HepG2 (cell line): ENCODE data around the gene CUEDC2. TPM values are rescaled to one million over a fixed set of nuclear protein-coding genes. Genes with fewer than 3 reads are reported as not detected.

ENCODE experiments used
- ATAC-seq: fragments of 200-7000 bp; cut with Tn5 transposase; 3 replicates; pipeline ENCODE4 v1.9.1; 2020; ENCODE audit warnings: mild to moderate bottlenecking, moderate library complexity
- BruUV-seq: library from RNA; stranded (reverse); fragments of 400-500 nt; replicated peaks from 2 replicates; lab custom pipeline; 2021; lab: Mats Ljungman, UMichigan
- CTCF ChIA-PET: fragments of 300-600 bp; formaldehyde crosslinking; extraction: SDS; loops from one replicate; lab custom pipeline; 2021; ENCODE audit warnings: low total read pairs, inconsistent platforms, low intra/inter-chr PET ratio; lab: Yijun Ruan, JAX
- POLR2A ChIA-PET: fragments of 350-600 bp; sonication (Branson Sonifier 250); formaldehyde crosslinking; loops from one replicate; lab custom pipeline; 2020; ENCODE audit warnings: antibody characterized with exemption, inconsistent platforms; lab: Yijun Ruan, JAX
- DNase-seq: peaks from one replicate; pipeline ENCODE4 v3.0.0-alpha.2; 2015; ENCODE audit warnings: low spot score
- FAIRE-seq: peaks from 3 replicates; lab custom pipeline; 2011; peaks lifted over from hg19 to GRCh38; lab: Jason Lieb, UNC
- H2AFZ ChIP-seq: one replicate; pipeline ENCODE4 v1.6.1; 2011; ENCODE audit warnings: low read length, inconsistent platforms
- H3K27ac ChIP-seq: fragments of 300-600 bp; 3 replicates; pipeline ENCODE4 v1.8.0; 2011; ENCODE audit warnings: mixed run types, mild to moderate bottlenecking, mixed read lengths, low read length, inconsistent platforms; ENCODE audit not compliant: insufficient read depth; ENCODE audit errors: extremely low read length
- H3K27me3 ChIP-seq, 2 experiments: fragments of 200-600 bp in 1 of 2; 2 replicates in 1 of 2; 3 replicates in 1 of 2; pipeline versions ENCODE4 v1.6.0 to v1.8.0; 2011; ENCODE audit warnings: low read length in 2 of 2, mild to moderate bottlenecking in 2 of 2, moderate library complexity in 2 of 2, inconsistent platforms in 1 of 2; ENCODE audit not compliant: insufficient read depth in 2 of 2, control insufficient read depth in 1 of 2
- H3K36me3 ChIP-seq, 2 experiments: fragments of 200-600 bp in 1 of 2; replicated peaks in 1 of 2; 2 replicates in 1 of 2; 3 replicates in 1 of 2; pipeline versions ENCODE4 v1.5.1 to v1.8.0; 2011; ENCODE audit warnings: low read length in 2 of 2, inconsistent platforms in 1 of 2; ENCODE audit not compliant: insufficient read depth in 2 of 2, control insufficient read depth in 1 of 2
- H3K4me1 ChIP-seq: 2 replicates; pipeline ENCODE4 v1.5.1; 2012; ENCODE audit warnings: low read length, inconsistent platforms; ENCODE audit not compliant: insufficient read depth
- H3K4me2 ChIP-seq: 2 replicates; pipeline ENCODE4 v1.6.0; 2011; ENCODE audit warnings: low read depth, low read length, inconsistent platforms
- H3K4me3 ChIP-seq, 3 experiments: fragments of 200-600 bp in 1 of 3; sonication (generic), shearing (Covaris generic) in 1 of 3; replicated peaks in 1 of 3; 2 replicates each; pipeline ENCODE4 v1.5.1; 2011 to 2016; ENCODE audit warnings: low read length in 3 of 3, inconsistent platforms in 2 of 3, low read depth in 2 of 3, mild to moderate bottlenecking in 2 of 3, control low read depth in 1 of 3, mixed read lengths in 1 of 3; ENCODE audit not compliant: insufficient read depth in 1 of 3
- H3K79me2 ChIP-seq: one replicate; pipeline ENCODE4 v1.6.1; 2011; ENCODE audit warnings: low read length, inconsistent platforms; ENCODE audit not compliant: insufficient read depth
- H3K9ac ChIP-seq: 2 replicates; pipeline ENCODE4 v1.6.0; 2011; ENCODE audit warnings: mild to moderate bottlenecking, low read depth, low read length, inconsistent platforms; ENCODE audit not compliant: insufficient read depth
- H3K9me3 ChIP-seq: 2 replicates; pipeline ENCODE4 v1.5.1; 2012; ENCODE audit warnings: mild to moderate bottlenecking, low read length
- H4K20me1 ChIP-seq: 2 replicates; pipeline ENCODE4 v1.6.0; 2011; ENCODE audit warnings: inconsistent platforms, mild to moderate bottlenecking, low read length, moderate library complexity; ENCODE audit not compliant: insufficient read depth
- PHF21A ChIP-seq: sonication (generic); formaldehyde crosslinking; IDR thresholded peaks from 2 replicates; pipeline ENCODE4 v1.5.0; 2020; ENCODE audit warnings: mild to moderate bottlenecking, missing genetic modification reagents
- TFE3 ChIP-seq: IDR thresholded peaks from 2 replicates; pipeline ENCODE4 v1.6.1; 2016
- ZFX ChIP-seq: sonication (generic); formaldehyde crosslinking; IDR thresholded peaks from 2 replicates; pipeline ENCODE4 v1.4.0; 2020; ENCODE audit warnings: mild to moderate bottlenecking, low read depth, missing genetic modification reagents, moderate library complexity
- ZNF10 ChIP-seq: sonication (generic); formaldehyde crosslinking; IDR thresholded peaks from 2 replicates; pipeline ENCODE4 v1.4.0; 2020; ENCODE audit warnings: mild to moderate bottlenecking, low read depth, missing genetic modification reagents, borderline replicate concordance
- ZNF383 ChIP-seq: sonication (generic); formaldehyde crosslinking; IDR thresholded peaks from 2 replicates; pipeline ENCODE4 v1.4.0; 2020; ENCODE audit warnings: missing genetic modification reagents, mild to moderate bottlenecking, borderline replicate concordance
- ZNF605 ChIP-seq: sonication (generic); formaldehyde crosslinking; IDR thresholded peaks from 2 replicates; pipeline ENCODE4 v1.8.0; 2022; ENCODE audit warnings: mild to moderate bottlenecking, missing genetic modification reagents
- ZNF761 ChIP-seq: sonication (generic); formaldehyde crosslinking; conservative IDR thresholded peaks from 2 replicates; pipeline ENCODE4 v1.4.0; 2020; ENCODE audit warnings: mild to moderate bottlenecking, missing genetic modification reagents
- ZNF772 ChIP-seq: sonication (generic); formaldehyde crosslinking; IDR thresholded peaks from 2 replicates; pipeline ENCODE4 v1.5.0; 2020; ENCODE audit warnings: mild to moderate bottlenecking, missing genetic modification reagents
- ZSCAN31 ChIP-seq: sonication (generic); formaldehyde crosslinking; IDR thresholded peaks from 2 replicates; pipeline ENCODE4 v1.5.0; 2020; ENCODE audit warnings: low read depth, mild to moderate bottlenecking, missing genetic modification reagents
- WGBS: methylation state at CpG from one replicate; pipeline ENCODE4 v1.1.6; 2017; ENCODE audit warnings: low lambda C conversion rate; 5-methylcytosine and 5-hydroxymethylcytosine counted together
- in situ Hi-C: cut with HindIII; loops from 2 replicates; pipeline ENCODE4 v1.10.0; 2017; ENCODE audit warnings: low pct_unique_long_range_greater_than_20kb; ENCODE audit not compliant: extremely low pct_ligation_motif_present
- intact Hi-C: fragments of 100-400 bp; cut with micrococcal nuclease; formaldehyde crosslinking; loops from one replicate; pipeline ENCODE4 v1.10.0; 2022; ENCODE audit not compliant: unreplicated experiment
- polyA plus RNA-seq, 8 experiments: library from polyadenylated mRNA; depleted of rRNA in 3 of 8; stranded (reverse) in 7 of 8; unstranded in 1 of 8; fragments of >200 nt; fragmentation: Illumina TruSeq in 4 of 8; extraction: Trizol in 4 of 8; gene quantifications; 2 replicates each; pipeline versions ENCODE4 v1.2.1 to v1.2.3, GENCODE V29; 2011 to 2016; ENCODE audit warnings: low read depth in 4 of 8, missing spikeins in 1 of 8, mixed read lengths in 1 of 8; ENCODE audit not compliant: insufficient read depth in 1 of 8
- total RNA-seq, 5 experiments: library from RNA; depleted of rRNA; stranded (reverse); fragments of >200 nt; fragmentation: Illumina TruSeq; extraction: Trizol; gene quantifications; 2 replicates each; pipeline ENCODE4 v1.2.3, GENCODE V29; 2016; ENCODE audit warnings: low read depth in 1 of 5

The CUEDC2 gene
- total and polyA plus RNA-seq, 2 of the 13 experiments (the other 11 are each of a cell fraction or from before 2014, with no cell fraction given), result 13.1 to 18.4 TPM

GRCh38 chr10:102460836-102461186, 28.4 kb upstream of the CUEDC2 start:
- H4K20me1 ChIP-seq, result no peaks in the 10 kb centered on the region
- no peaks in the 10 kb centered on the region for H3K27me3 ChIP-seq
- peaks cover 58% of the 10 kb centered on the region for H3K4me1 ChIP-seq
- H2AFZ ChIP-seq, result peak overlapping the region; percentile 85
- peak overlapping the region; percentile 96 for H3K4me2 ChIP-seq
- TF ChIP-seq ZFX (CRISPR knock-in tag) (peak; percentile 15), ZNF605 (no peak), ZSCAN31 (CRISPR knock-in tag) (peak; percentile 13; the same call in 1 of the 2 replicates), ZNF383 (CRISPR knock-in tag) (0 out of 2 replicates have a peak, but pooled peaks have one; percentile 9), ZNF772 (CRISPR knock-in tag) (0 out of 2 replicates have a peak, but pooled peaks have one; percentile 18), TFE3 (CRISPR knock-in tag) (no peak), ZNF10 (no peak), ZNF761 (0 out of 2 replicates have a peak, but pooled peaks have one; percentile 17), PHF21A (0 out of 2 replicates have a peak, but pooled peaks have one; percentile 17)
- in situ Hi-C loops, result loop anchor here (5.0 kb wide), 1 partner anchor 39 kb away; the partner anchor contains the start of gene FBXL15
- 43% methylated on average over 8 of the region's 8 CpGs for WGBS
- ATAC-seq (peak; percentile 4; the same call in 1 of the 3 replicates), DNase-seq (no peak), FAIRE-seq (no peak)
- BruUV-seq, result no TSS peak
- intact Hi-C loops, result loop anchor here (2.0 kb wide), 1 partner anchor 68 kb away; no protein-coding TSS in a partner anchor
- H3K9ac ChIP-seq, result peak overlapping the region; percentile 41; the same call in 1 of the 2 replicates
- peak overlapping the region; percentile 25 to 74 (median 43) for H3K4me3 ChIP-seq
- CTCF ChIA-PET, result no interaction called here
- H3K36me3 ChIP-seq, result no peaks in the 10 kb centered on the region
- no peaks in the 10 kb centered on the region for H3K9me3 ChIP-seq
- H3K27ac ChIP-seq, result no peak overlapping the region
- H3K79me2 ChIP-seq, result no peaks in the 10 kb centered on the region
- POLR2A ChIA-PET, result interaction anchor here (1.2 to 4.6 kb wide), 5 partner anchors 9 to 42 kb away, joined by 3 to 73 read pairs (median 29); partner anchors contain the start of genes ACTR1A, C10orf95, CUEDC2 and FBXL15
